CD4-positive, alpha-beta T cell (primary cell): ENCODE measurements around the gene TRIM21. TPM values are rescaled to one million over a fixed set of nuclear protein-coding genes. Genes with fewer than 3 reads are reported as not detected.
A peak's percentile ranks its signal among the peaks of the same experiment; 100 is the strongest.

Source experiments
- ATAC-seq: fragments of 200-7000 bp; cut with Tn5 transposase; one replicate; pipeline ENCODE4 v1.10.0; 2022; ENCODE audit warnings: mild to moderate bottlenecking; ENCODE audit not compliant: poor library complexity
- CTCF ChIA-PET: fragments of 350-600 bp; sonication (Branson Sonifier 250); formaldehyde crosslinking; loops from one replicate; lab custom pipeline; 2021; ENCODE audit warnings: antibody characterized with exemption, inconsistent platforms; lab: Charles Lee
- POLR2A ChIA-PET: fragments of 350-600 bp; sonication (Branson Sonifier 250); formaldehyde crosslinking; loops from one replicate; lab custom pipeline; 2021; ENCODE audit warnings: antibody characterized with exemption, inconsistent platforms; lab: Charles Lee
- DNase-seq, 14 experiments: peaks; one replicate each; pipeline ENCODE4 v3.0.0-alpha.2; 2013 to 2020; ENCODE audit warnings: mixed read lengths in 2 of 14
- H3K27ac ChIP-seq, 2 donors: one replicate each; pipeline versions ENCODE4 v1.5.1 to v1.7.0; 2013; ENCODE audit warnings: low read length in 2 of 2, low read depth in 1 of 2, mild to moderate bottlenecking in 1 of 2
- H3K27me3 ChIP-seq, 2 experiments: 1 replicate in 1 of 2; 2 replicates in 1 of 2; pipeline versions ENCODE4 v1.6.1 to v1.7.0; 2013; ENCODE audit warnings: low read length in 2 of 2, control low read depth in 1 of 2, mild to moderate bottlenecking in 1 of 2, moderate library complexity in 1 of 2; ENCODE audit not compliant: insufficient read depth in 2 of 2, control insufficient read depth in 1 of 2
- H3K36me3 ChIP-seq: one replicate; pipeline ENCODE4 v1.6.1; 2013; ENCODE audit warnings: low read length, control low read depth; ENCODE audit not compliant: insufficient read depth
- H3K4me1 ChIP-seq: one replicate; pipeline ENCODE4 v1.6.1; 2013; ENCODE audit warnings: low read length, control low read depth; ENCODE audit not compliant: insufficient read depth
- H3K4me3 ChIP-seq: one replicate; pipeline ENCODE4 v1.5.1; 2013; ENCODE audit warnings: mild to moderate bottlenecking, low read length, moderate library complexity
- H3K9me3 ChIP-seq, 2 experiments: 1 replicate in 1 of 2; 2 replicates in 1 of 2; pipeline versions ENCODE4 v1.6.1 to v1.7.0; 2013; ENCODE audit warnings: low read length in 2 of 2, mild to moderate bottlenecking in 2 of 2, control low read depth in 1 of 2, moderate library complexity in 1 of 2; ENCODE audit not compliant: control insufficient read depth in 1 of 2, insufficient read depth in 1 of 2
- H3K27ac Mint-ChIP-seq: one replicate; pipeline ENCODE4 v1.8.0; 2020; ENCODE audit warnings: mixed read lengths
- H3K27me3 Mint-ChIP-seq: one replicate; pipeline ENCODE4 v1.8.0; 2021; ENCODE audit warnings: mixed read lengths
- H3K36me3 Mint-ChIP-seq: one replicate; pipeline ENCODE4 v1.8.0; 2021; ENCODE audit warnings: low read depth, mixed read lengths
- H3K4me1 Mint-ChIP-seq: one replicate; pipeline ENCODE4 v1.8.0; 2021; ENCODE audit warnings: low read depth, mixed read lengths
- H3K4me3 Mint-ChIP-seq: one replicate; pipeline ENCODE4 v1.8.0; 2020; ENCODE audit warnings: mild to moderate bottlenecking, mixed read lengths
- H3K9me3 Mint-ChIP-seq: one replicate; pipeline ENCODE4 v1.8.0; 2020; ENCODE audit warnings: mixed read lengths
- CTCF ChIP-seq: fragments of 200-600 bp; IDR thresholded peaks from one replicate; pipeline ENCODE4 v1.8.0; 2022; ENCODE audit warnings: antibody characterized with exemption, mild to moderate bottlenecking
- intact Hi-C, 2 experiments: fragments of 100-400 bp; cut with DNase I in 1 of 2; cut with micrococcal nuclease in 1 of 2; formaldehyde crosslinking; loops; one replicate each; pipeline versions ENCODE4 v1.15.1 to v1.9.0; 2023 to 2025; cut with DNase I, micrococcal nuclease
- polyA plus RNA-seq, 2 donors: library from polyadenylated mRNA; unstranded; fragments of 120-200 nt; gene quantifications; one replicate each; pipeline ENCODE4 v1.2.1, GENCODE V29; 2013
- total RNA-seq, 174 experiments: library from RNA in 2 of 174; stranded (reverse) in 2 of 174; gene quantifications; one replicate each; pipeline ENCODE4 v1.2.3 and lab custom pipeline; 2021 to 2026

Gene TRIM21
- 10 to 100 TPM; 21.0 to 23.7 TPM for total RNA-seq
- 32.1 TPM for polyA plus RNA-seq (2013, experiment 1 of 2)
- 29.3 TPM for polyA plus RNA-seq (2013, experiment 2 of 2)
- 15.7 to 141 (median 43.5) reads per million in 172 experiments for total RNA-seq (lab: John Stamatoyannopoulos, UW)

- intact Hi-C loops: loop anchor here in 1 of 2 experiments (5.0 to 10.0 kb wide), 3 partner anchors 214 to 1841 kb away; partner anchors contain the start of genes CNGA4, FHIP1B, TRIM22 and TRIM5
- peaks cover 3 to 7% of the 10 kb centered on the region in 2 experiments for H3K27me3 ChIP-seq
- H3K36me3 Mint-ChIP-seq: peaks cover 47% of the 10 kb centered on the region
- H3K36me3 ChIP-seq: peaks cover 20% of the 10 kb centered on the region
- no peak for TF ChIP-seq CTCF
- H3K4me3 ChIP-seq: peak within 1 kb of the TSS; percentile 87
- H3K4me1 ChIP-seq: peaks cover 13% of the 10 kb centered on the region
- ChIA-PET POLR2A (interaction anchor here (1.2 to 1.6 kb wide), 3 partner anchors 100 to 215 kb away, joined by 3 to 8 read pairs (median 5); partner anchors contain the start of gene TRIM68), CTCF (no interaction called here)
- peak within 1 kb of the TSS; percentile 79 for H3K27ac Mint-ChIP-seq
- H3K9me3 ChIP-seq: peaks cover 2 to 8% of the 10 kb centered on the region in 2 experiments
- H3K27ac ChIP-seq: peak within 1 kb of the TSS; percentile 54 to 68
- peak; percentile 71 to 93 (median 88) for DNase-seq
- ATAC-seq: peak; percentile 99
- peaks cover 10% of the 10 kb centered on the region for H3K27me3 Mint-ChIP-seq
- H3K9me3 Mint-ChIP-seq: peaks cover 2% of the 10 kb centered on the region
- H3K4me3 Mint-ChIP-seq: peak within 1 kb of the TSS; percentile 84
- H3K4me1 Mint-ChIP-seq: peaks cover 54% of the 10 kb centered on the region
Measured at GRCh38 chr11:4393209-4393857, at the start of gene TRIM21. Gene TRIM21 (minus strand): TSS chr11:4393702. CDS start chr11:4390409, 3,293 bp downstream.

GRCh38 chr11:4441515-4441914, 48.0 kb upstream of the TRIM21 start:
- Histone ChIP-seq H3K4me1 (no peaks in the 10 kb centered on the region), H3K4me3 (no peak overlapping the region), H3K27ac (no peak overlapping the region), H3K36me3 (no peaks in the 10 kb centered on the region), H3K27me3 (no peaks in the 10 kb centered on the region), H3K9me3 (no peaks in the 10 kb centered on the region)
- POLR2A ChIA-PET: no interaction called here
- H3K36me3 Mint-ChIP-seq: no peaks in the 10 kb centered on the region
- no peaks in the 10 kb centered on the region for H3K4me1 Mint-ChIP-seq
- CTCF ChIA-PET: no interaction called here
- intact Hi-C loops: no loop called here
- ATAC-seq (no peak), DNase-seq (no peak)
- H3K4me3 Mint-ChIP-seq: no peak overlapping the region
- TF ChIP-seq CTCF: no peak
- peaks cover 23% of the 10 kb centered on the region for H3K27me3 Mint-ChIP-seq
- H3K27ac Mint-ChIP-seq: no peak overlapping the region
- no peaks in the 10 kb centered on the region for H3K9me3 Mint-ChIP-seq

- H3K4me1 ChIP-seq: no peaks in the 10 kb centered on the region
- H3K4me3 ChIP-seq: no peak overlapping the region
- TF ChIP-seq CTCF: no peak
- CTCF ChIA-PET: no interaction called here
- Mint-ChIP-seq H3K4me1 (no peaks in the 10 kb centered on the region), H3K36me3 (no peaks in the 10 kb centered on the region), H3K4me3 (no peak overlapping the region), H3K27me3 (peaks cover 37% of the 10 kb centered on the region), H3K9me3 (no peaks in the 10 kb centered on the region), H3K27ac (no peak overlapping the region)
- peaks cover 0 to 6% of the 10 kb centered on the region in 2 experiments for H3K27me3 ChIP-seq
- no peak overlapping the region for H3K27ac ChIP-seq
- H3K36me3 ChIP-seq: no peaks in the 10 kb centered on the region
- intact Hi-C loops: no loop called here
- POLR2A ChIA-PET: no interaction called here
- ATAC-seq (no peak), DNase-seq (no peak)
- H3K9me3 ChIP-seq: no peaks in the 10 kb centered on the region
Measured at GRCh38 chr11:4436411-4436810, 42.9 kb upstream of the TRIM21 start.
